Stimulated activated CD8-positive, alpha-beta memory T cell treated with anti-CD3 and anti-CD28 coated beads, Interleukin-7, amount 100 ng/mL, for 4 hours (primary cell): Measurements from ENCODE around the gene PLA2G4C.

Experiments
- DNase-seq, 2 donors: peaks; one replicate each; pipeline ENCODE4 v3.0.0-alpha.2; 2020; ENCODE audit warnings: low read depth in 2 of 2

PLA2G4C gene

DNA sequence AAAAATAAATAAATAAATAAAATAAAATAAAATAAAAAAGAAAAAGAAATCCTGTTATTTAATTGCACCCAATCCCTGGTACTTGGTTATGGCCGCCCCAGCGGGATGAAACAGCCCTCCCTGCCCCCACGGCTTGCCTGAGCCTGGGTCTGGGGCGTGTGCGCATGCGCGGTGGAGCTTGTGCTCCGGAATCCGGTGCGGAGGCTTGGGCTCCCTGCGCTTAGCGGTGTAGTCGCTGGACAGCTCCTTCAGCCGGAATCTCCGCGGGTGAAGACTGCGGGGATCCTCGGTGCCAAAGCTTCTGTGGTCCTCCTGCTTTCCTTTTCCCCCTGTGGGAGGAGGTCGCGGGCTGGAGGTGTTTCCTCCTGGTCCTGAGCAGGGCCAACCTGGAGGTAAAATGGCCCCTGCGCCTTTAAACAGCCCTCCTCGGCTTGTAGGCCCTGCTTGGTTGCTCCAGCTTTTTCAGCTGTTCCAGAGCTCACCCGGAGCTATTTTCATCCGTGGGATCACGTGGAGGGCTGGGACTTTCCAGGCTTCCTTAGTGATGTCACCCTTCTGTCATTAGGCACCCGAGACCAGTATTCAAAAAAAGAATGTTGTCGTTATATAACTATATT, at the start of gene PLA2G4C:
TSS of gene PLA2G4C (minus strand) at position 468 of the 617 bp plus-strand sequence. CDS start 4,288 bp downstream, outside the sequence.
- DNase-seq = peak; percentile 59 to 73

DNA sequence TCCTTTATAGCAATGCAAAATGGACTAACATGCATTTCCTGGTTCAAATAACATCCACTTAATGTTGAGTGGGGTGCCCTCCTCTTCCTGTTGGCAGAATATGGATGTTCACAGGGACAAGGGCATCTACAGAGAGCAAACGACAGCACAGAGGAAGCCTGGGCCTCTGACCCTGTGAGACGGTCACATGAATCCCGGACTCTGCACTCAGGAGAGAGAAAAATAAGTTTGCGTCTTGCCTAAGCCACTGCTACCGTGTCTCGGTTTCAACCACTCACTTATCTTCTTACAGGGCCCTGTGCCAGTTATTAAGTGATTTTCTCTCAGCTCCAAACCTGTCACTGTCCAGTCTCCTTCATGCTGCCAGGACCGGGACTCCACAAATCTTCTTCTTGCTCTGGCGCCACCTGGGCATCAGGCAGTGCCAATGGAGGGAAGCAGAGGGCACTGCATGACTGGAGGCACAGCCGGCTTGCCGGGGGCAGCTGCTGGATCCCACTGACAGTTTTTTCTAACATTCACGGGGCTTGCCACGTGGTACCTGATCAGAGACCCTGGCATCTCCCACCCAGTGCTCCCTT, 47.7 kb upstream of the PLA2G4C start:
- DNase-seq = no peak

DNA sequence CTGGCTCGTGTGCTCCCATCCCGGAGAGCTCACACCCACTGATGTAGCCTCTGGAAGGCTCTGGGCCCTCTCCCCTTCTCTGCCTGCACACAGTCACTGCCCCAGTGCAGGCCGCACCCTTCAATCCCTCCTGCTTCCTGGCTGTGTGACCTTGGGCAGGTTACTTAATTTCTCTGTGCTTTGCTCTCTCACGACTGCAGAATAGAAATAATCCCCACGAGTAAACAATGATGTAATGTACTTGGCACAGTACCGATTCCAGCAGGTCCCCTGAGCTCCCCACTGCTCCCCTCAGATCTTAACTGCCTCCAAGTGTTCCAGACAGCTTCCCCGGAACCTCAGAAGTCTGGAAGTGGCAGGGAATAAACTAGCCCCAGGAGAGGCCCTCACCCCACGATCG, 43.4 kb upstream of the PLA2G4C start:
- DNase-seq = no peak

DNA sequence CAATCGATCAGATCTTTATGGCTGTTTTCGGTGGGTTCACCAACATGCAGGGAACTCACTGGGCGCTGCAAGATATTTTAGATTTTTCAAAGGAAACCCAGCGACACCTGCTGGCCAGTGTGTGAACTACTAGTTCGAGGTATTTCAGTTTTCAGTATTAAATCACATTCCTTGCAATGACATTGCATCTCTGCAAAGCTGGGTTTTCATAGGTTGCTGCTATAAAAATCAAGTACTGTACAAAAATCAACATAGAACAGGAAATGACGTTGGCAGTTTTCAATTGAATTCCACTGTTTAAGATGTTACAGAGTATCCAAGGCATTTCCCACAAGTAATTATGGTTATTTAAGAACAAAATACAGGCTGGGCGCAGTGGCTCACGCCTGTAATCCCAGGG, 41.9 kb upstream of the PLA2G4C start:
- DNase-seq = peak; percentile 53 to 59

GRCh38 chr19:48149430-48149829, 38.8 kb upstream of the PLA2G4C start:
- no peak for DNase-seq

DNA sequence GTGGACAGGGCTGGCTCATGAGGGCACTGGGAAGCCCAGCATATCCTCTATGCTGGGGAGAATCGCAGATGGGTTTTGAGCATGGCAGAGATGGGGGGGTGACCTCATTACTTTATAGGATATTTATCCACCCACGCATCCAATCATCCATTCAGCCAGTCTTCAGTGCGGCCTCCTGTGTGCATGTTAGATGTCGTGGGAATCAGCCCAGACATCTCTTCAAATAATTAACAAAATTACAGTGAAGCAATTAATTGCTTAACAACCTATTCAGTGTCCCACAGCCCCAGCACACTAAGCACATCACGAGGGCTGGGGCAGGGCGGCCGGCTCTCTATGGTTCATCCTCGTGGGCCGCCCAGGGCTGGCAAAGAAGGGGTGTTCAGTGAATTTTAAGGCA, 38.0 kb upstream of the PLA2G4C start:
- DNase-seq = no peak

DNA sequence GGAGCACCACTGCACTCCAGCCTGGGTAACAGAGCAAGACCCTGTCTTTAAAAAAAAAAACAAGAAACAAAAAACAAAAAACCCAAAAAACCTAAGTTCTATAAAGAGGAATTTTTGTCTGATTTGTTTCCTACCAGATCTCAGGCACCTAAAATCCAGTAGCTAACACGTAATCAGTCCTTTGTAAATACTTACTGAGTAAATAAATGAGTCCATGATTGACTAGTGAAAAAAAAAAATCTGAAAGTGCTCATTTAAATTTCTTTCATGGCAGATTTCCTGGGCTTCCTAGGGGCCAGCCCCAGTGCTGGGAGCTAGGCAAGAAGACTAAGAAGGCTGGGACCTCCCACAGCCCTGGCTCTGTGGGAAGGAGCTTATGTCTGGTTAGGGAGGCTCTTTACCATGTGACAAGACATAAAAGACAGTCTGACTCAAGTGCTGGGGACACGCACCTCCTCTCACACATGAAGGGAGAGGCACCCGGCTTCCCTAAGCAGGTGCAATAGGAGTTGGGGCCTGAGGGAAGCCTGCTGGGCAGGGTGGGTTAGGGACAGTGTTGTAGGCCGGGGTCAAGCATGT, 37.1 kb upstream of the PLA2G4C start:
- no peak for DNase-seq

- DNase-seq = no peak
These were observed 28.4 kb upstream of the PLA2G4C start for GRCh38 chr19:48139053-48139452.

DNA sequence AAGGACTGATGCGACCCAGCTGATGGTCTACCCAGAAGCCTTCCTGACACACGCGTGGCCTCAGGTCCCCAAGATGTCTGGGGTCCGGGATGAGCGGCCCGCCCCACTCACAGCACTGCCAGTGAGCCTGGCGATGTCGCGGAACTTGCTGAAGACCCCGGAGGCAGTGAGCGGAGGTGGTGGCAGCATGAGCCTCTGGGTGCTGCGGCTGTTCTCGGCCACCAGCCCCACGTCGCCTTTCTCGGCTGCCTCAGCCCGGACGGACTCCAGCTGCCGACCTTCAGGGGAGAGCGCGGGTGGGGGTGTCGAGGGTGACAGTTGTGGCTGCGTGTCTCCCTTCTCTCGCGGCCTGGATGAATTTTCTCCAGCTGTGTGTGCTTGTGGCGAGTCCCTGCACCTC, 26.8 kb upstream of the PLA2G4C start:
- no peak for DNase-seq

DNA sequence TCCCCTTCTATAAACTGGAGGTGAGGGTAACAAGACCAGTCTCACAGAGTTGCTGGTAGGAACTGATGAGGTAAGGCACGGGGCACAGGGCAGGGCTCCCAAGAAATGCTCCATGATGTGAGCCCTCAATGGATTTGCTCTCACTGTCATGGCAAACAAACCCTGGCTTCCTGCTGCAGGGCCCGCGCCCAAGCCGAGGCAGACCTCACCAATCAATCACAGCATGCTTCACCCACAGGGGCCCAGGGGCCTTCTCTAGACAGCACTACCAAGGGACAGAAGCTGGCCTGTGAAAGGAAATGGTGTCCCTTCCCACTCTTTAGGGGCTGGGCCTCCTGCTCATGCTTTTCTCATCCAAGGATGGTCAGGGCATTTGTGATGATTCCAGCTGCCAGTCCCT, 25.9 kb upstream of the PLA2G4C start:
- DNase-seq = no peak

GRCh38 chr19:48135411-48135810, 24.8 kb upstream of the PLA2G4C start:
- no peak for DNase-seq

DNA sequence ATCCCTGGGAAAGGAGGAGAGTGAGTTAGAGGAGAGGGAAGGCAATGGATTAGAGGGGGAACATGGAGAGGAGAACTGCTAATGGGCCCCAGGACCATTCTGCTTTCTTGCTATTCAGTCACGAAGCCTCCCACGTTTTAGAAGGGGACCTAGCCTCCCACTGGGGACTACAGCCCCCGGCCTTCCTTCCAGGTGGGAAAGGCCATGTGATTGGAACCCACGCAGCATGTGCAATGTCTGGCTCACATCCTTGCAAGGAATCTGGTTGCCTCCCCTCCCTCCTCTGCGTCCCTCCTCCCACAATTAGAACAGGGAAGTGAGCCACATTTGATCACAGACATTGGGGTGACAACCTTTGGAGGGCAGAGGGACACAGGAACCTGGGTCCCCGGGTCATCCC, 22.5 kb upstream of the PLA2G4C start:
- no peak for DNase-seq

DNA sequence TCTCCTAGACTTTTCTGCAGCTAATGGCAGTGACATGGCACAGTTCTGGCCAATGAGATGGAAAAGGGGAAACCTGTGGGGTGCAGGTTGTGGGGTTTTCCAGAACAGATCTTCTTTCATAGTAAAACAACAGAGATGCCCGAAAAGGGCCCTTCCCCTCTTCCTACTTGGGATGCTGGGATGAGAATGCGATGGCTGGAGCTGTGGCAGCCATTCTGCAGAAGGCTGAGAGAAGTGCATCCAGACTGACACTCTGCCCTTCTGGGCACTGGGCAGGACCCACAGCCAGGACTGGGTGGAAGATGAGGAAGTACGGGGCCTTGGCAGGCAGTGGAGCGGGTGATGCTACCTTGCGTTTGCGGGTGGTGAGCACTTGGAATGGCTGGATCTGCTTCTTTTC, 16.9 kb upstream of the PLA2G4C start:
- no peak for DNase-seq

DNA sequence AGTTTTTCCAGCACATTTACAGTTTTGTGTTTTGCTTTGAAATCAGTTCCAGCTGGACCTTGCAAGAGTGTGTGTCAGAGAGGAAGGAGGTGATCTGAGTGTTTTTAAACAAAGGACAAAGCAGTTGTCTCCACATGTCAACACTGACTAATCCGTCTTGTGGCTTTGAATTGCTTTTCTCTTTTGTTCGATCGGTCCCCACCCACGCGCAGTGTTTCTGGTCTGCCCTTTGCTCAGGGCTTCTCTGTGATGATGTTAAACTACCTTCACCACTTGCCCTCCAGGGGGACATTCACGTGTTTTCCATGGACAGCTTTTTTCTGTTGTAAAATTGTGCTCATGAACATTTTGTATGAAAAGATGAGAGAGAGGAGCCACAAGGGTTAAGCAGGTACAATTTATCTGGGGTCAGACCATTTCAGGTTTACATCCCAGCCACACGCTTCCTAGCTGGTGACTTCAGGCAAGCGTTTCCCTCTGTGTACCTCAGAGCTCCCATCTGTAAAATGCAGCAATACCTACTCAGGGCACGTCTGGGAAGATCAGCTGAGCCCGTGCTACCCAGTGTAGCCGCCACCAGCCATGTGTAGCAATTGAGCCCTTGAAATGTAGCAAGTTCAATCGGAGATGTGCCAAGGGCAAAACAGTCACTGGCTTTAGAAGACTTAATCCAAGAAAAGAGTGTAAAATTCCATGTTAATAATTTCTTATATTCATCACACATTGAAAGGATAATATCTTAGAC, 13.5 kb upstream of the PLA2G4C start:
- DNase-seq = no peak

GRCh38 chr19:48122421-48122820, 11.8 kb upstream of the PLA2G4C start:
- no peak for DNase-seq

GRCh38 chr19:48121909-48122371, 11.3 kb upstream of the PLA2G4C start:
- DNase-seq = no peak

GRCh38 chr19:48121066-48121465, 10.4 kb upstream of the PLA2G4C start:
- no peak for DNase-seq

DNA sequence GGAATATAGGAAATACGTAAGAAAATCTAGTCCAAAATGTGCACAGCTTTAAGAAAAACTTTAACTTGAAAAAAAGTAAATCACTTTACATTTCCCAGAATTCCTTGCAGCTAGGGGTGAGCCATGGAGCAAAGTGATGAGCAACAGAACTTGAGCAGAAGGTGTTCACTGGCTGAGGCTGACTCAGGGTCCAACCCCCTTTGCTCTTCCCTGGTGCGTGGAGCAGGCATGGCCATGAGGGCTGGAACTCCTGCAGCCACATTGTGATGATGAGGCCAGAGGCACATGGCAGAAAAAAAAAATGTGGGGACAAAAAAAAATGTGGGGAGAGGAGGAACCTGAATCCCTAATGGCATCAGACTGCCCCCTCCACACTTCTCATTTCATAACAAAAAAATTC, 9.9 kb upstream of the PLA2G4C start:
- DNase-seq = no peak

DNA sequence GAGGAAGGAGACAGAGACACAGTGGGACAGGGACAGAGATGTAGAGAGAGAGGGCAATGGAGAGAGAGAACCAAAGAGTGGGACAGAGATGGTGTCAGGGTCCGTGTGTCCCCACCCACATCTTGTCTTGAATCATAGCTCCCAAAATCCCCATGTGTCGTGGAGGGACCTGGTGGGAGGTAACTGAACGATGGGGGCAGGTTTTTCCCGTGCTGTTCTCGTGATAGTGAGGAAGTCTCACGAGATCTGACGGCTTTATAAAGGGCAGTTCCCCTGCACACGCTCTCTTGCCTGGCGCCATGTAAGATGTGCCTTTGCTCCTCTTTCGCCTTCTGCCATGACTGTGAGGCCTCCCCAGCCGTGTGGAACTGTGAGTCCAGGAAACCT, 7.5 kb upstream of the PLA2G4C start:
- DNase-seq = no peak

- no peak for DNase-seq
These were observed 7.0 kb upstream of the PLA2G4C start for GRCh38 chr19:48117515-48118130.

DNA sequence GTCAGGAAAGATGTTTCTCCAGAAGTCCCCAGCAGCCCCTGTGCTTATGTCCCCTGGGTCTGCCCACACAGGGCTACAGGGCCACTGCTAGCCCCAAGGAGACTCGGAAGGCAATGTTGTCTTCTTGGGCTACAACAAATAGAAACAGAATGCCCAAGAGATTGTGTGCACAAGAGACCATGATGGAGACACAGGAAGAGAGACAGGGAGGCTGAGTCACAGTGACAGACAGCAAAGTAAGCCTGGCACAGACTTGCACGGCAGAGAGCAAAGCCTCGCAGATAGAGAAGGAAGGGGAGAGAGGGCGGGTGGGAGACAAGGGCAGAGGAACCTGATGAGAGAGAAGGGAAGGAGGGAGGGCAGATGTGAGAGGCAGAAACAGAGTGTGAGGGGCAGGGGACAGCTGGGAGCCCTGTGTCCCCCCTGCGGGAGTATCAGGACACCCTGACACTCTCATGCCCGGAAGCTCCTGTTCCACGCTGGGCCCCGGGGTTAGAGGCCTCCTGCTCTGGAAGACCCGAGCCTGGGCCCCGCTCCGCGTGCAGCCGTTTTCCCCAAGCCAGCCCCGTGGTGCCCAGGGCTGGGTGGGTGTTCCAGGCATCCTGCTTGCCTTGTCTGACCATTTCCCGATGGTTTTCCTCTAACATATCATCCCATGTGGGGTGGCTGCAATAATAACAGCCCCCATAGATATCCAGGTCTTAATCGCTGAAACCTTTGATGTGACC, 2.7 kb upstream of the PLA2G4C start:
- DNase-seq = no peak

DNA sequence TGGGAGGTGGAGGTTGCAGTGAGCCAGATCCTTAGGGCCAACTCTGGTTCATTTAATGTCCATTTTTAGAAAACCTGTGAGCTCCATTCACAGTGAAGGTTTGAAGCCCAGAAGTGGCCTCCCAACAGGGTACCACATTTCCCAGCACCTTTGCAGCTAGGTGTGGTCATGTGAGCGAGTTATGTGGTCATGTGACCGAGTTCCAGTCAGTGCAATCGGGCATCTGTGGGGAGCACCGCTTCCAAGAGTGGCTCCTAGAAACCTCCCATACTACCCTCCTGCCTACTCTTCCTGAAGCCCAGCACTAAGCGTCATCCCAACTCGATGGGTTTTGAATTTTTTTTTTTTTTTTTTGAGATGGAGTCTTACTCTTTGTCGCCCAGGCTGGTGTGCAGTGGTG, 663 bp upstream of the PLA2G4C start:
- no peak for DNase-seq
